Hepatic stellate cell (primary cell): ENCODE data around the gene ANKRD13A.
A peak's percentile ranks its signal among the peaks of the same experiment; 100 is the strongest.
"Not testable (repeated sequence)": the region's sequence is repeated elsewhere in the genome, so short reads cannot be mapped to it uniquely, and the experiment has no call there.

ENCODE experiments used
- DNase-seq: peaks from one replicate; pipeline ENCODE4 v3.0.0; 2011; ENCODE audit warnings: low spot score

The ANKRD13A gene

DNA sequence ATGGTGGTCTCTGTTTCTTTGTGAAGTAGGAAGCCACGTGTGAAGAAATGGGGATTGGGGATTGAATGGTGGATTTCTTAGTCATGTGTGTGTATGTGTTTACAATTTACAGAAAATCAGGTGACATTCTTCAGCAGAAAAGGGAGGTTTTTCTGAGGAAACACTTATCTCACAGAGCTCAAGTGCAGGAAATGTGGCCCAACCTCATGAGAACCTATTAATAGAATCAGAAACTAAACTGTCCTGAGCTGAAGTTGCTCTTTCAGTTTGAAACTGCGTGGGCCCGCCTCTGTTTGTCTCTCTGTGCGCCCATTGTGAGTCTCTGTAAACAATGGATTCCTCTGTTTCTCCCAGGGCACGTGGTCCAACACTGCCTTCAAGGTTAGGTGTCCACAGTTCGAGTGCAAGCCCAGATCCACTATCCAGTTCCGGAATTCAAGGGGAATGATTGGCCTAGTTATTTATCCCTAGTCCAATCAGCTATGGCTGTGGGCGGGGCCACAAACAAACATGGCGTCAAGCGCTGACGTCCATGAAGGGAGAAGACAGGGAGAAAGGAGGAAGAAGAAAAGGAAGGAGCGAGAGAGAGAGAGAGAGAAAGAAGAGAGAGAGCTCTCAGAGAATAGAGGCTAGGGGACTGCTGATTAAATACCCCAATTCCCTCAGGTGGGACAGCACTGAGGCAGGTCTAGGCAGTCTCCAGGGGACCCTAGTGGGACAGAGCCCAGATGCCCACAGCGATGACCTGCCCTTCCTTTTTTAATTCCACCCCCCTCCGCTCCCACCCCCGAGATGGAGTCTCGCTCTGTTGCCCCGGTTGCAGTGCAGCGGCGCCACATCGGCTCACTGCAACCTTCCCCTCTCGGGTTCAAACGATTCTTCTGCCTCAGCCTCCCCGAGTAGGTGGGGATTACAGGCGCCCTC lies 80.5 kb downstream of the ANKRD13A start:
- peak; percentile 38 for DNase-seq

DNA sequence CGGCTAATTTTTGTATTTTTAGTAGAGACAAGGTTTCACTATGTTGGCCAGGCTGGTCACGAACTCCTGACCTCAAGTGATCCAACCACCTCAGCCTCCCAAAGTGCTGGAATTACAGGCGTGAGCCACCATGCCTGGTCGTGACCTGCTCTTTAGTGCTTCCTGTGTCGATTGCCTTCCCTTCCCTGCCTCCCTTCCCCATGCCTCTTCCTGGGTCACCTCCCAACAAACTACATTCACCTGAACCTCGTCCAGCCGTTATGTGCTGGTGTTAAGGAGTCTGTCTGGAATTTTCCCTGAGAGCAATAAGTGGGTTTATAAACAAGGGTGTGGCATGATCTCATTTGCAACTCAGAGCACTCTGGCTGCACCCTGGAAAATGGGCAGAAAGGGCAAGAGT lies 81.2 kb downstream of the ANKRD13A start:
- no peak for DNase-seq

DNA sequence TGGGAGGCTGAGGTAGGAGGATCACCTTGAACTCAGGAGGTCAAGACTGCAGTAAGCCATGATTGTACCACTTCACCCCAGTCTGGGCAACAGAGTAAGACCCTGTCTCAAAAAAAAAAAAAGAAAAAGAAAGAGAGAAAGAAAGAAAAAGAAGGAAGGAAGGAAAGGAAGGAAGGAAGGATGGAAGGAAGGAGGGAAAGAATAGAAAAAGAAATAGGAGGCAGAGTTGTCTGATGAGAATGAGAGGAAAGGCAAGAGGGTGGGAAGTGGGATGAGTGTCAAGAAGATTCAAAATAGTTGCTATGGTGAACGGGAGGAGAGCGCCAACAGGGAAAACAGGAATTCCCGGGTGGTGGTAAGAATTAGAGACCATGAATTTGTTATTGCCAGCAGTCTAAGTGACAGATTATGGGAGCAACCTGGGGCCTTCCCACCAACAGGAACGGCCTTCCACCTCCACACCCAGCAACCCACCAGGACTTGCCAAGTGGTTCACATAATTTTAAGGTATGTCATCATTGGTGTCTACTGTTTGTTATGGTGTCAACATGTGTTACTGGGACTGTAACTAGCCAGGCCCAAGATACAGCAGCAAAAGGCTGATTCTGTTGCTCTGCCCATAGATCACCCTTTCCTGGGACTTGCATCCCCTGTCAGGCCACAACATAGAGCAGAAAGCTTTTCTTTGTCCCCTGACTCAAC lies 85.2 kb downstream of the ANKRD13A start:
- DNase-seq, result no peak

DNA sequence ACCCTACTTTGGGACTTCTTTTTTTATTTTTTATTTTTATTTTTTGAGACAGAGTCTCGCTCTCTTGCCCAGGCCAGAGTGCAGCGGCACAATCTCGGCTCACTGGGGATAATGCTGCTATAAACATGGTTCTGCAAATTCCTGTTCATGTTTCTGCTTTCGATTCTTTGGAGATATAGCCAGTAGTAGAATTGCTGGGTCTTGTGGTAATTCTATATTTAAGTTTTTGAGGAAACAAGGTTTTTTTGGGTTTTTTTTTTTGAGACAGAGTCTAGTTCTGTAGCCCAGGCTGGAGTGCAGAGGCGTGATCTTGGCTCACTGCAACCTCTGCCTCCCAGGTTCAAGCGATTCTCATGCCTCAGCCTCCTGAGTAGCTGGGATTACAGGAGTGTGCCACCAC lies 89.0 kb downstream of the ANKRD13A start:
- DNase-seq, result not testable (repeated sequence)

DNA sequence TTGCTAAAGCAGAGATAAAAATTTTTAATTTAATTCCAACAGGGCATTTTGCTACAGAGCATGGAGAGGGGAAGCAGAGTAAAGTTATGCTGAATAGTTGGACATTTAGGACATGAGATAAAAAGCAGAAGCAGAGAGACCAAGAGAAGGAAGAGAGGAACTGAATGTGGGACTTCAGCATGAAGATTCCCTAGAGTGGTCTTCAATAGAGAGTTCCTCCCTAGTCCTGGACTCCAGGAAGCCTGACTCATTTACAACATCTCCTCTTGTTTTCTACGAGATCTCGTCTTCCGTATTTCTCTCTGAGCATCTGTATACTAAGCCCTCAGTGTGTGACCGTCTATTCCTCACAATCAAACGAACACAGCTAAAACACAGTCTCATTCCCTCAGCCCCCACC lies 89.7 kb downstream of the ANKRD13A start:
- DNase-seq, result no peak
